Stimulated activated CD8-positive, alpha-beta memory T cell treated with anti-CD3 and anti-CD28 coated beads, Interleukin-7, amount 100 ng/mL, for 24 hours (primary cell): Measurements from ENCODE around the gene EEFSEC.

Experiments
- DNase-seq: peaks from one replicate; pipeline ENCODE4 v3.0.0-alpha.2; 2020; ENCODE audit warnings: low read depth

EEFSEC gene

GRCh38 chr3:128153156-128154041 is at the start of gene EEFSEC:
TSS of gene EEFSEC (plus strand) at chr3:128153481. CDS start at chr3:128153508, 27 bp downstream.
- DNase-seq: peak; percentile 77

GRCh38 chr3:128107834-128108233 is 45.4 kb upstream of the EEFSEC start:
- no peak for DNase-seq

- DNase-seq: no peak
These were observed 42.1 kb upstream of the EEFSEC start for GRCh38 chr3:128111147-128111546.

- no peak for DNase-seq
These were observed 40.8 kb upstream of the EEFSEC start for GRCh38 chr3:128112357-128112968.

- DNase-seq: no peak
These were observed 39.2 kb upstream of the EEFSEC start for GRCh38 chr3:128113817-128114794.

GRCh38 chr3:128122013-128122412 is 31.3 kb upstream of the EEFSEC start:
- DNase-seq: no peak

- DNase-seq: no peak
These were observed 30.1 kb upstream of the EEFSEC start for GRCh38 chr3:128123156-128123537.

- peak; percentile 93 for DNase-seq
These were observed 29.5 kb upstream of the EEFSEC start, which contains the start of gene RUVBL1 for GRCh38 chr3:128123538-128124368. TSS of gene RUVBL1 (minus strand) at chr3:128123812. CDS start at chr3:128123724, 88 bp downstream.

GRCh38 chr3:128127236-128127635 is 26.0 kb upstream of the EEFSEC start:
- DNase-seq: no peak

- no peak for DNase-seq
These were observed 25.0 kb upstream of the EEFSEC start for GRCh38 chr3:128128251-128128650.

- no peak for DNase-seq
These were observed 21.2 kb upstream of the EEFSEC start for GRCh38 chr3:128131897-128132646.

- no peak for DNase-seq
These were observed 19.9 kb upstream of the EEFSEC start for GRCh38 chr3:128133273-128133883.

GRCh38 chr3:128143496-128143895 is 9.8 kb upstream of the EEFSEC start:
- no peak for DNase-seq

- no peak for DNase-seq
These were observed 8.6 kb upstream of the EEFSEC start for GRCh38 chr3:128144512-128145187.

- no peak for DNase-seq
These were observed 8.0 kb upstream of the EEFSEC start for GRCh38 chr3:128145279-128145678.

- DNase-seq: no peak
These were observed 7.1 kb upstream of the EEFSEC start for GRCh38 chr3:128146201-128146600.

- no peak for DNase-seq
These were observed 3.6 kb upstream of the EEFSEC start for GRCh38 chr3:128149650-128150049.

- DNase-seq: no peak
These were observed 1.5 kb upstream of the EEFSEC start for GRCh38 chr3:128151758-128152274.
